ENCODE measurements around the gene UBE2J2.

- TF ChIP-seq FOXM1 (IDR thresholded peaks at IDR 0.05; ENCODE audit: borderline replicate concordance) (no peak), LEF1 (IDR thresholded peaks at IDR 0.05; ENCODE audit: borderline replicate concordance) (no peak), FOXA1 (IDR thresholded peaks at IDR 0.05) (no peak), TARDBP (IDR thresholded peaks at IDR 0.05) (no peak), HDGF (IDR thresholded peaks at IDR 0.05; ENCODE audit: borderline replicate concordance) (no peak), ARNT (IDR thresholded peaks at IDR 0.05) (no peak), ELF4 (IDR thresholded peaks at IDR 0.05) (no peak), NFRKB (IDR thresholded peaks at IDR 0.05) (no peak), ZNF384 (IDR thresholded peaks at IDR 0.05) (no peak)
Measured at GRCh38 chr1:1275836-1276235, 2.2 kb upstream of the UBE2J2 start.

All from HEK293T (cell line).